A673 (cell line): ENCODE measurements around the gene AOPEP. TPM values are rescaled to one million over a fixed set of nuclear protein-coding genes. Genes with fewer than 3 reads are reported as not detected.

Experiments
- BruUV-seq: library from RNA; stranded (reverse); fragments of 400-500 nt; replicated peaks from 2 replicates; lab custom pipeline; 2021; lab: Mats Ljungman, UMichigan
- CTCF ChIA-PET: fragments of 300-600 bp; sonication (Branson Sonifier 250); formaldehyde crosslinking; loops from one replicate; lab custom pipeline; 2022; ENCODE audit warnings: antibody characterized with exemption; lab: Charles Lee
- POLR2A ChIA-PET: fragments of 300-600 bp; sonication (Branson Sonifier 250); formaldehyde crosslinking; loops from one replicate; lab custom pipeline; 2022; ENCODE audit warnings: antibody characterized with exemption; ENCODE audit not compliant: low non-redundant PET; lab: Charles Lee
- DNase-seq: peaks from one replicate; pipeline ENCODE4 v3.0.0-alpha.2; 2015; ENCODE audit warnings: low spot score
- H3K27ac ChIP-seq: fragments of 200-600 bp; sonication (generic); 2 replicates; pipeline ENCODE4 v1.5.1; 2016; ENCODE audit warnings: mixed run types, low read depth, mild to moderate bottlenecking, mixed read lengths, antibody characterized with exemption, low read length; ENCODE audit not compliant: poor library complexity, severe bottlenecking
- H3K27me3 ChIP-seq: fragments of 200-600 bp; sonication (generic); replicated peaks from 2 replicates; pipeline ENCODE4 v1.6.1; 2017; ENCODE audit warnings: mixed run types, low read depth, mild to moderate bottlenecking, mixed read lengths, antibody characterized with exemption, low read length; ENCODE audit not compliant: insufficient read depth, poor library complexity
- H3K36me3 ChIP-seq: fragments of 200-600 bp; sonication (generic); 2 replicates; pipeline ENCODE4 v1.6.1; 2016; ENCODE audit warnings: mixed run types, mild to moderate bottlenecking, mixed read lengths, antibody characterized with exemption, low read length; ENCODE audit not compliant: insufficient read depth, poor library complexity, severe bottlenecking
- H3K4me1 ChIP-seq: fragments of 200-600 bp; sonication (generic); 2 replicates; pipeline ENCODE4 v1.6.1; 2017; ENCODE audit warnings: mixed run types, mild to moderate bottlenecking, mixed read lengths, antibody characterized with exemption, low read length; ENCODE audit not compliant: insufficient read depth, poor library complexity, severe bottlenecking
- H3K4me3 ChIP-seq: fragments of 200-600 bp; sonication (generic); 2 replicates; pipeline ENCODE4 v1.5.1; 2016; ENCODE audit warnings: low read depth, mixed run types, mild to moderate bottlenecking, mixed read lengths, low read length; ENCODE audit not compliant: poor library complexity, severe bottlenecking
- H3K9me3 ChIP-seq: fragments of 200-600 bp; sonication (generic); 2 replicates; pipeline ENCODE4 v1.6.1; 2016; ENCODE audit warnings: mixed run types, low read depth, mild to moderate bottlenecking, mixed read lengths, antibody characterized with exemption, low read length; ENCODE audit not compliant: poor library complexity, severe bottlenecking
- EZH2 ChIP-seq: fragments of 200-600 bp; sonication (generic); IDR thresholded peaks from 2 replicates; pipeline ENCODE4 v1.6.1; 2017; ENCODE audit warnings: borderline replicate concordance, low read depth, mild to moderate bottlenecking, mixed read lengths, antibody characterized with exemption, low read length; ENCODE audit not compliant: poor library complexity, severe bottlenecking
- intact Hi-C: fragments of 100-400 bp; cut with micrococcal nuclease; formaldehyde crosslinking; loops from one replicate; pipeline ENCODE4 v1.10.0; 2022; ENCODE audit not compliant: unreplicated experiment
- total RNA-seq: library from RNA; stranded (reverse); gene quantifications from 2 replicates; pipeline ENCODE4 v1.2.3, GENCODE V29; 2021
- TF ChIP-seq, protein P1 (sequence below): fragments of 300-800, 200-600 bp; sonication (generic); conservative IDR thresholded peaks from 2 replicates; pipeline ENCODE4 v1.5.1; 2017; ENCODE audit warnings: low read depth, mild to moderate bottlenecking, antibody characterized with exemption, low read length, moderate library complexity, mixed read lengths

Gene AOPEP
- total RNA-seq, 1 experiment from 2014 or later = 17.5 TPM

GRCh38 chr9:94933511-94933828 is 207.0 kb downstream of the AOPEP start:
- ChIA-PET CTCF (no interaction called here), POLR2A (no interaction called here)
- Histone ChIP-seq H3K27me3 (no peaks in the 10 kb centered on the region), H3K4me1 (peaks cover 14% of the 10 kb centered on the region), H3K4me3 (no peak overlapping the region), H3K27ac (no peak overlapping the region), H3K36me3 (no peaks in the 10 kb centered on the region), H3K9me3 (no peaks in the 10 kb centered on the region)
- no peak for DNase-seq
- TF ChIP-seq, protein P1, sequence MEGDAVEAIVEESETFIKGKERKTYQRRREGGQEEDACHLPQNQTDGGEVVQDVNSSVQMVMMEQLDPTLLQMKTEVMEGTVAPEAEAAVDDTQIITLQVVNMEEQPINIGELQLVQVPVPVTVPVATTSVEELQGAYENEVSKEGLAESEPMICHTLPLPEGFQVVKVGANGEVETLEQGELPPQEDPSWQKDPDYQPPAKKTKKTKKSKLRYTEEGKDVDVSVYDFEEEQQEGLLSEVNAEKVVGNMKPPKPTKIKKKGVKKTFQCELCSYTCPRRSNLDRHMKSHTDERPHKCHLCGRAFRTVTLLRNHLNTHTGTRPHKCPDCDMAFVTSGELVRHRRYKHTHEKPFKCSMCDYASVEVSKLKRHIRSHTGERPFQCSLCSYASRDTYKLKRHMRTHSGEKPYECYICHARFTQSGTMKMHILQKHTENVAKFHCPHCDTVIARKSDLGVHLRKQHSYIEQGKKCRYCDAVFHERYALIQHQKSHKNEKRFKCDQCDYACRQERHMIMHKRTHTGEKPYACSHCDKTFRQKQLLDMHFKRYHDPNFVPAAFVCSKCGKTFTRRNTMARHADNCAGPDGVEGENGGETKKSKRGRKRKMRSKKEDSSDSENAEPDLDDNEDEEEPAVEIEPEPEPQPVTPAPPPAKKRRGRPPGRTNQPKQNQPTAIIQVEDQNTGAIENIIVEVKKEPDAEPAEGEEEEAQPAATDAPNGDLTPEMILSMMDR = no peak
- no peak for TF ChIP-seq EZH2
- BruUV-seq = no TSS peak
- intact Hi-C loops = no loop called here

- Histone ChIP-seq H3K27ac (no peak overlapping the region), H3K4me3 (no peak overlapping the region), H3K36me3 (no peaks in the 10 kb centered on the region), H3K9me3 (no peaks in the 10 kb centered on the region), H3K4me1 (peaks cover 14% of the 10 kb centered on the region), H3K27me3 (no peaks in the 10 kb centered on the region)
- ChIA-PET POLR2A (no interaction called here), CTCF (no interaction called here)
- intact Hi-C loops = no loop called here
- BruUV-seq = no TSS peak
- DNase-seq = no peak
- no peak for TF ChIP-seq EZH2
- TF ChIP-seq, protein P1 = no peak
Observed at GRCh38 chr9:94934816-94935328, 208.4 kb downstream of the AOPEP start.

- ChIA-PET POLR2A (no interaction called here), CTCF (no interaction called here)
- Histone ChIP-seq H3K9me3 (no peaks in the 10 kb centered on the region), H3K4me3 (no peak overlapping the region), H3K27me3 (no peaks in the 10 kb centered on the region), H3K4me1 (peaks cover 14% of the 10 kb centered on the region), H3K27ac (no peak overlapping the region), H3K36me3 (no peaks in the 10 kb centered on the region)
- DNase-seq = no peak
- no TSS peak for BruUV-seq
- intact Hi-C loops = no loop called here
- TF ChIP-seq EZH2 = no peak
Observed at GRCh38 chr9:94935396-94935795, 208.9 kb downstream of the AOPEP start.

DNA sequence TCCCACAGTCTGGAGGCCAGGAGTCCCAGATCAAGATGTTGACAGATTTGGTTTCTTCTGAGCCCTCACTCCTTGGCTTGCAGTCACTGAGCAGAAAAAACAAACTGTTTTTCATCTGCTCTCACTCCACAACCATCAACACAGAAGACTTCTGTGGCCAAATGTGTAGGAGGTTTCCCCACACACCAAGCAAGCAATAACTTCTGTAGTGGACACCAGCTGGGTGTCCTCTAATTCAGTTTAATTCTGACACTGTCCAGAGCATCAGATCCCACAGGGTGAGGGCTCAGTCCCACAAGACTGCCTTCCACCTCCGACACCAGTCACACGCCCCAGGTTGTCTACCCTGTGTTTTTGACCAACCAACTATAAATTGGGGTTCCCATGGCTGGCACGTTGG is 209.9 kb downstream of the AOPEP start:
- Histone ChIP-seq H3K9me3 (no peaks in the 10 kb centered on the region), H3K4me1 (peaks cover 14% of the 10 kb centered on the region), H3K27ac (no peak overlapping the region), H3K4me3 (no peak overlapping the region), H3K36me3 (no peaks in the 10 kb centered on the region), H3K27me3 (no peaks in the 10 kb centered on the region)
- BruUV-seq = no TSS peak
- no peak for TF ChIP-seq EZH2
- intact Hi-C loops = no loop called here
- DNase-seq = no peak
- CTCF ChIA-PET = no interaction called here
- POLR2A ChIA-PET = no interaction called here
